ENCODE data around the gene BRD4.

BRD4 gene

DNA sequence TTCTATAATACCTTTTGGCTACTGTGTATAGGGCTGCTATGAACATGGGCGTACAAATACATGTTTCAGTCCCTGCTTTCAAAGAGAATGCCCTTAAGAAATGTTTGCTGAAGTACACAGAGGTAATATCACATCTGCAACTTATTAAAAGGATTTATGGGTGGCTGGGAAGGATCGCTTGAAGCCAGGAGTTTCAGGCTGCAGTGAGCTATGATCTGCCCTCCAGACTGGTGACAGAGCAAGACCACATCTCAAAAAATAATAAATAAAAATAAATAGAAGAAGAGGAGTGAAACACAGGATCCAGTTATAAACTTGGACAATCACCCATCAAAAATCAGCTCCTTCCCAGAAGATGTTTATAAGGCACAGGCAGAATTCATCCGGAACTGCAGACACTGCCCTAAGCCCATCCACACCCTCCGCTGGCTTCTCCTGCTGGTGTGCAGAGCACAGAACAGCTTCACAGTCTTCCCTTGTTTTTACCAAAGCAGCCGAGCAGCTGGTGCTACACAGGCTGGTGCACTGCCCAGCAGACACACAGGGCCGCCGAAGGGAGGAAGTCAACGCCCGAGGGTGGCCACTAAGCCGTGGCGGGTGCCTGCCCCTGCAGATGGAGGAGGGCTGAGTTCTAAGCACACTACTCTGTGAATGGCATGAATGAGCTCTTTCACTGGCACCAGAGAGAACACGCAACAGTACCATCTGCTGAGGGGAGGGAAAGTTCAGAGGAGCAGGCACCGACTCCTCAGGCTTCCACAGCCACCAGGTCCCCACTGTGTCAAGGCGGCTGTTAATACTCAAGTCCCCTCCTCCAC, 44.0 kb downstream of the BRD4 start:
- no peak for FAIRE-seq

DNA sequence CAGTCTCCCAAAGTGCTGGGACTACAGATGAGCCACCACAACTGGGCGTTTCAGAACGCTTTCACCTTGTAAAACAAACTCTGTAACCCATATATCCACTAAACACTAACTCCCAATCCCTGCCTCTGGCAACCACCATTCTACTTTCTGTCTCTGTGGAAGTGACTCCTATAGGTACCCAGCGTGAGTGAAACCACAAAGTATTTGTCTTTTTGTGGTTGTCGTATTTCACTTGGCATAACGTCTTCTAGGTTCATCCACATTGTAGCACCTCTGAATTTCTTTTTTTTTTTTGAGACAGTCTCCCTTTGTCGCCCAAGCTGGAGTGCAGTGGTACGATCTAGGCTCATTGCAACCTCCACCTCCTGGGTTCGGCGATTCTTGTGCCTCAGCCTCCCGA, 44.8 kb downstream of the BRD4 start:
- no peak for FAIRE-seq

- no peak for FAIRE-seq
These were observed 45.5 kb downstream of the BRD4 start for GRCh38 chr19:15286688-15287365.

- no peak for FAIRE-seq
These were observed 46.3 kb downstream of the BRD4 start for GRCh38 chr19:15285896-15286591.

DNA sequence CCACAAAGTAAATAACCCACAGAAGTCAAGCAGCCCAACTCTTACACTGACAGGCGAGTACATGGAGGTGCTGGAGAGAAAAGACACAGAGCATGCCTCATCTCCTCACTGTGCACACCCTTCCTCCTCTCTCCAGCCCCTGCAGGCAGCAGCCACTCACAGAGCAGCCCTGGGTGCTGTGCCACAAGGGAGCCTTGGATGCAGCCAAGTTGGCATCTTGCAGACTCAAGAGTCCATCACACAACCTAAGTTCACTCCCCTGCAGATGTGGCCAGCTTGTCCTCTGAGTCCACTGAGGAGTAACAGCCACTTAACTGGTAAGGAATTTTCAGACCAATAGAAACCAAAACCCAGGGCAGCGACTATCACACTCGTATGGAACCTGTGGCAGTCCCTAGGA, 47.4 kb downstream of the BRD4 start:
- no peak for FAIRE-seq

GRCh38 chr19:15284091-15284490, 48.2 kb downstream of the BRD4 start:
- no peak for FAIRE-seq

DNA sequence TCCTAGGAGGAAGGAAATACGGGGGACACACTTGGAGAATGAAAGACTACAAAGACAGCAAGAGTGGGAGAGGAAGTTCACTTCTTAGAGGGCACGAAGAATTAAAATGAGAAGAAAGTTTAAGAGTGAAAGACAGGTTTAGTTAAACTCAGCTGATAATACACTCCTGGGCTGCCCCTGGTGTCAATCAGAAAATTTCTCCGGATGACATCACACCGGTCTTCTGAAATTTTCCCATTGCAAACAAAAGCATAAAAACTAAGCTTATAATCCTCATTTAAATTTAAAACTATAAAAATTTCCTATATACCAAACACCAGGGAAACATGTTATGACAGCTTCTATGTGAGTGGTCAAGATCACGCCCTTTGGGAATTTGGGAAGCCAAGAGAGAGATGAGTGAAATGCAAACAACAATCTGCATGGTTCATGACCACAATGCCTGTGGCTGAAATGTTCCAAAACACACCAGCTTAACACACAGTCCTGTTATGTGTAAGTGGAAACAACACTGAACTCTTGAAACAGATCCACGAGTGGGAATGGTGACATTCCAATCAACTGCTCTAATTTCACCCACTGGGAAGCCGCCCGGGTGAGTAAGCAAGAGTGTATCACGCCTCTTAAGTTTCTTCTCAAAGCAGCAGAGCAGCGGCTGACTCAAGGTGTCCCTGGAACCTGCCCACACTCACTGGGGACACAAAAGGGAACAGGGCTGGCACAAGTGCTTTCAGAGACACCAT, 49.0 kb downstream of the BRD4 start:
- no peak for FAIRE-seq

DNA sequence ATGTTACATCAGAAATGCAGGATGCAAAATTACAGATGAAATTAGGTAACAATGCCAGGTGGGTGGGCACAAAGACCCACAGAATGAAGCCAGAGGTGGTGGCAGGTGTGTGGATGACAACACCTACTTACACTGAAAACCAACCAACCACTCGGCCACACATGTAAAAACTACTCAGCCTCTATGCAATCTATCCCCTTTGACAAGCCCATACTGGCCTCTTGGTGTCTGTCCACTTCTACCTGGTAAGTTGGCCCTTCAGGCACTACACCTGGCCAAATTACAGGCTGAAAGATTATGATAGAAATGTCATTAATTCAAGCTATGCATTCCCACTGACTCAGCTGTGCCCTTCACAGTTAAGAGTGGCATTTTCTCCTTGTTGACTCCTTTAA, 50.0 kb downstream of the BRD4 start:
- FAIRE-seq: no peak

DNA sequence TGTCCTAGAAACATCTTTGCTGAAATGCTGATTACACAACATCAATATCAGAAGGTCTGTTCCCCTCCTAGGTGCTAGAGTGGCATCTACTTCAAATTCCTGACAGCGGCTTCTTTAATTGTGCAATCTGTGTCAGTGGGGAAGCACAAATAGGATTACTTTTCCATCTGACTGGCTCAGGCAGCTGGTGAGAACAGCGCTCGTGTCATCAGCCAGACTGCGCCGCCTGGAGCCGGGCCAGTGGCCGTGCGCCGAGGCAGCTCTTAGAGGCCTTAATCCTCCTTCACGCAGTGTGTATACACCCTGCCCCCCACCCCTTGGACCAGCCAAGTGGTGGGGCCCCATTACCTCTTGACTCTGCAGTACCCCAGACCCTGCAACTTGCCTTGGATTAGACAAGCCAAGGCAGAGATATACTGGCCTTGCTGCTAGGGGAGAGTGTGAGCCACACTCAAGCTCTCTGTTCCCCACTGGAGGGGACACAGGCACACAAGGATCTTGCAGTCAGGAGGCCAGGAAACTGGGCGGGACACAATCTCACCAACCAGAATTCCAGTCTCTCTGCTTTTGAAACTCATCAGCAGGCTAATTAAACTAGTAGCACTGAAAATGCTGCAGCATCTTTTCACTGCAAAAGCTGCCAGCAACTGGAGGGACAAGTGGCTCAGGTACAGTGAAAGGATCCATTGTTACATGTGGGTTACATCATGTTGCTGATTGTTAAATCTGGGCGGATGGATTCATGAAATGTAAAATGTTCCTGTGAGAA, 51.2 kb downstream of the BRD4 start:
- FAIRE-seq: no peak

DNA sequence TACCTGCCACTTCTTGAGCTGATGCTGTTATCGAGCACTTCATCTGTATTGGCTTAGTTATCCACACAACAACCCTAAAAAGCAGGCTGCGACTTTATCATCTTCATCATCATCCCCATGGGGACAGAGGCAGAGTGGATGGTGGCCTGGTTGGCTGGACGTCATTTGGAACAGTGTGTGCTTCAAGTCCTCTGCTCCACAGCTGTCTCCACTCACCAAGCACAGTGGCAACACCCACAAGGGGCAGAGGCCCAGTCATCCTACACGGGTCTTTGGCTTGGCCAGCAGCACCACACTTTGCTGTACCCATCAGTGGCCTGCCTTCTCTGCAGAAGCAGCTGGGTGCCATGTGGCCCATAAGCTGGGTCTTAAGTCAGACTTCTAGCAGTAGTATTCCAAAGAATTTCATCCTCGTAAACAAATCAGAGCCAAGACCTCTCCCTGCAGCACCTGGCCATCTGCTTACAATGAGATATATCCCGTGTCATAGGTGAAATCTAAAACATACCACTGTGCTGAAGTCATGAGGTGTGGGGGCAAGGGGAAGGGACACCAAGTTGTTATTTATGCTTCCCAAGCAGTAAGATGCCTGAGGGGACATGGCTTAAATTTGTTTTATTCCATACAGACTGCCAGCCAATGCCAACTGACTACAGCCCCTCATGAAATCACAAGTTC, 52.2 kb downstream of the BRD4 start:
- FAIRE-seq: no peak

DNA sequence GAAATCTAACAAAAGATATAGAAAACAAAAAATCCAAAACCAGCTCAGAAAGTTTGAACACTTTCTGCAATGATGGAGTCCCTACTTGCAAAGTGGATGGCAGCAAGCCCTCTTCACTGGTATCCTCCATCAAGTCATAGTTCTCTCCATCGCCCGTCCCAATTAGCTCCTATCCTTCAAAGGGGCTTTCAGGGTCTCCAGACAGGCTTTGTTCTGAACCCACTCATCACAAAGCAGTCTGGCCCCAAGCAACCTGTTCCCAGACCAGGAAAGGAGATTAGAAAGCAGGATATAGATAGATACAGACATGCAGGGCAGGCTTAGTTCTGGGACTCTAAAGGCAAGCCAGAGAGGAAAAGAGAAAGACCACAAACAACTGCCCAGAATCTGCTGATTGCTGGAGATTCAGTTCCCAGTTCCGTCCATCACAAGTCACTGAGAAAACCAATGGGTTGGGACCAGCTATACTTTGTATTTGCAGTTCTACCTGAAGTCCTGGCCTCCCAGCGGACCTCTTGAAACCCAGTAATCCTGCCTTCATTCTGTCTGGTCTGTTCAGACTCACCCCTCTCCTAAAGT, 52.9 kb downstream of the BRD4 start:
- no peak for FAIRE-seq

DNA sequence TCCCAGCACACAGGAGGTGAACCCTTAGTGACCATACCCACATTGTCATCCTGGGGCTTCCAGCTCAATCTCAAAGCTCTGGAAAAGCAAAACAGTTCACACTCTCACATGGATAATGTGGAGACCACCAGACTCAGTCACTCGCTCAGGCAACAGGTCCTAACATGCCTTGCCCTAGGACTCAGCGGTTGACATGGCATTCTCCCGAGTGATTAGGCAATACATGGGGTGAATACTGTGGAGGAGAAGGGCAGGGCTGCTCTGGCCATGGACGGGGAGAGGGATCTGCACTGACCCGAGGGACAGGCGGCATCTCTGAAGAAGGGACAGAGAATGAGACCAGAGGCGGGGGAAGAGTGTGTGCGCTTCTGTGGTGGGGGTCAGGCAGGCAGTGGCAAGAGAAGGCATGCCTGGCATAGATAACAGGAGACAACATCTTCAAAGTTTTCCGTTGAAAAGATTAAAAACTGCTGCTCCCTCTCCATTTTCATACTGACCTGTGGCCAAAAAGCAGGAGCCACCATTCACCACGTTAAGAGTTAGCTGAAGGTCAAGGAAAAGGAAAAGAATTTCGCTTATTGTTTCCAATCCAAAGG, 55.6 kb downstream of the BRD4 start:
- FAIRE-seq: no peak

DNA sequence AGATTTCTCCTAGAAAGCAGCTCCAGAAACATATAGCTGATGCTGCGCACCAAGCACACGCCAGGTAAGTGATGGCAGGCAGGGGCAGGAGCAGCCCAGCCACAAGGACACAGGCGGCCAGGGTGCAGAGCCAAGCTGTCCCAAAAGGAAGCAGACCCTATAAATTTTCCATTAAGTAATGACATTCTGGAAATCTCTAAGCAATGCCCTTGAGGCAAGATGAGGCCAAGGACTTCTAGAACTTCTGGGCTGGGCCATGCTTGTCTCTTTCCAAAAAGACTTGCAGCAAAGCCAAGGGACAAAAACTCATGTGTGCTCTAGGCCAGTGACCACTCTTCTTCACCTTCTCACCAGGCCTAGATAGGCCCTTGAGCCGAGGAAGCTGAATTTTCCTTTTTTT, 57.9 kb downstream of the BRD4 start:
- FAIRE-seq: no peak

DNA sequence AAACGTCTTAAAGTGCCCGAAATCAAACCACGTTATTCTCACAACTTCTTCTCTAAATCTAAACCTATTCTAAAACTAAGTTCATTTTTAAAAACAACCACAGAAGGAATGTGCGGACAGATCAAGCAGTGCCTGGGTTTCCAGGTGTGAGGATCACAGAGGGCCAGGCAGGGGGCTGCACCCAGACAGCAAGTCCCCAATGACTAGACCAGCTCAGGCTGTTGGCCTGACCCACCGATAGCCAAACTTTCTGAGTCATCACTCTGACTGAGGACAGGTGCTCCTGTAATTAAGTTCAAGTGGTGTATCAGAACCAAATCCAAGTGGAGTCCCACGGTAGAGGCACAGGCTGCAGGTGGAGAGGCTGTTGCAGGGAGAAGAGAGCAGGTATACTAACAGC, 62.5 kb downstream of the BRD4 start:
- no peak for FAIRE-seq

DNA sequence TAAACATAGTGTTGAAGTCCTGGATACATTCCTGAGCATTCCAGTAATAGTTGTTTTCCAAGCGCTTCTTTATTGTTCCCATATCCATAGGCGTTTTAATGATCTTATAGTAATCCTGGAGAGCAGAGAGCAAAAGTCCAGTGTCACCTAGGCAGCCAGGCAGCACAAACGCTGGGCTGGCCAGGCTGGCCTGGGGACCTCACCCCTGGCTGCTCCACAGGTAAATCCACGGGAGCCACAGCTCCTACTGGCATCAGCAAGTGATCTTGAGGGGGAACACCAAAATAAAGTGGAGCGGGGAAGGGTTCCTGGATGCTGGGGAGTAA, 63.4 kb downstream of the BRD4 start:
- FAIRE-seq: no peak

DNA sequence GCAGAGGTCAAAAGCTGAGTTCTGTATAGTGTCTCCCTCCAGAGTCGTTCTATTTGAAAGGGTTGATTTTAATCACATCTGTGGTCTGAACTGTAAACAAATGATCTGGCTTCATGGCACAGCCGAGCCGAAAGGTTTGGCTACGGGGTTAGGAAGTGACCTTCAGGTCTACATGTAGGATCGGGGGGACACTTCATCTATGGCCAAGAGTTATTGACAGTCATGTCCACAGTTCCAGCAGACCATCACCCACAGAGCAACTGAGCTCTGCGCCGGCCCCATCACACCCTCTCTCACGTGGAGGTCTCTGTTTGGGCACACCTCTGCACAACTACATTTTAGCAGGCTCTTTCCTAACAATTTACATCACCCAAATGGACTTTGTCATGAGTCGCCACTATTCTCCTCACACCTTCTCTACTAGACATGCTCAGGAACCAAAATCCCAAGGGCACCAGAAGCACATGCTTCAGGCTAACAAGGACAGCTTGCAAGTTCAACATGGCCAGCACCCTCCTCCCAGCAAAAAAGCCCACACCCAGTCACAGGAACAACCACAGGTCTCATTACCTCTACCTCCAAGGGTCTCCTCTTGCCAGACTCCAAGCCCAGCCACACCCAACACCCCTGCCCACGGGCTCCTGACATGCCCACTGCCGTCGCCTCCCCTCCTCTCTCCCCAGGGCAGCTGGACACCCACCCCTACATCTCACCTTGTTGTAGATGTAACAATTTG, 64.0 kb downstream of the BRD4 start:
- FAIRE-seq: no peak

DNA sequence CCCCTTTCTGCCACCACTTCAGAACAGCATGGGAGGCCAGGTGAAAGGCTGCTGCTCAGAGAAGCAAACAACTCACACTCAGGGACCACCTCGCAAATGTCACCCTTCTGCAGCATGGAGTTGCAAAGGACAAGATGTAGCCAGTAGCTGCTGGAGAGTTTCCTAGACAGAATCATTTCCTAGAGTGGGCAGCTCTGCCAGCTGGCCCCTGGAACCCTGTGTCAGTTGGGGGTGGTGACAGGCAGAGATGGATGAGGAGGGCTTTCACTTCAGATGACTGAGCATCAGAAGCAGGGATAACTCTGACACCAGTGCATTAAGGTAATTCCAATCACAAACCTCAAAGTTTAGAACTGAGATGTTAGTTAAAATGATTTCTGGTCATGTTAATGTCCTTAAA, 65.7 kb downstream of the BRD4 start:
- no peak for FAIRE-seq

GRCh38 chr19:15265850-15266248, 66.5 kb downstream of the BRD4 start:
- no peak for FAIRE-seq

DNA sequence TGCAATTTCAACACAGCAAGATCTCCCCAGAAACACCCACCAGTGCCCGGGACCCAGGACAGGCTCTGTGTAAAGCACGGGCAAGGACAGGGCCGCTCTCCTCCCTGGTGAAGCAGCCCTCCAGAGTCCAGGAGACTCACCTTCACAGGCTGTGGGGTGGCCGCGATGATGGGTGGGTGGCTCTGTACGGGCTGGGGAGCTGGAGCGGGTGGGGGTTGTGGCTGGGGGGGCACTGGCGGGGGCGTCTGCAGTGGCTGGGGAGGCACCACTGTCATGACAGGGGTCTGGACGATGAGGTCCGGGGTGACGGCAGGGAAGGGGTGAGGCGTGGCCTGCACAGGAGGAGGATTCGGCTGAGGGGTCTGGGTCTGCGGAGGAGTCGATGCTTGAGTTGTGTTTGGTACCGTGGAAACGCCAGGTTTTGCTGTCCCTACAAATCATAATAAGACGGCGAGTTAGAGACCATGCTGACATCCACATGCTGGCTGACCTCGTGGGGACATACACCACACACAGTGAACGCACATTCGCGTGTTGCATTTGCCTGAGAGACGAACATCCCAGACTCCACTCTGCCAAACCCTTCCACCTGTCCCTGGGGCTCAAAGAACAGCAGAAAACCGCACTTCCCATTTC, 67.0 kb downstream of the BRD4 start:
- no peak for FAIRE-seq

GRCh38 chr19:15264933-15265206, 67.5 kb downstream of the BRD4 start:
- FAIRE-seq: no peak
